PFSK-1 (cell line): Measurements from ENCODE around the gene ACAD8.

Experiments used
- TAF1 ChIP-seq: IDR thresholded peaks from 2 replicates; pipeline ENCODE4 v1.6.1; 2012; ENCODE audit warnings: low read length, control low read depth, borderline replicate concordance; ENCODE audit not compliant: insufficient read depth
- TF ChIP-seq, protein P1 (sequence below), 2 experiments: IDR thresholded peaks; 2 replicates each; pipeline versions ENCODE4 v1.6.1 to v1.8.0; 2011 to 2012; ENCODE audit warnings: low read depth in 2 of 2, low read length in 2 of 2, control low read depth in 1 of 2, inconsistent platforms in 1 of 2, mild to moderate bottlenecking in 1 of 2, moderate library complexity in 1 of 2; ENCODE audit not compliant: insufficient read depth in 1 of 2

DNA sequence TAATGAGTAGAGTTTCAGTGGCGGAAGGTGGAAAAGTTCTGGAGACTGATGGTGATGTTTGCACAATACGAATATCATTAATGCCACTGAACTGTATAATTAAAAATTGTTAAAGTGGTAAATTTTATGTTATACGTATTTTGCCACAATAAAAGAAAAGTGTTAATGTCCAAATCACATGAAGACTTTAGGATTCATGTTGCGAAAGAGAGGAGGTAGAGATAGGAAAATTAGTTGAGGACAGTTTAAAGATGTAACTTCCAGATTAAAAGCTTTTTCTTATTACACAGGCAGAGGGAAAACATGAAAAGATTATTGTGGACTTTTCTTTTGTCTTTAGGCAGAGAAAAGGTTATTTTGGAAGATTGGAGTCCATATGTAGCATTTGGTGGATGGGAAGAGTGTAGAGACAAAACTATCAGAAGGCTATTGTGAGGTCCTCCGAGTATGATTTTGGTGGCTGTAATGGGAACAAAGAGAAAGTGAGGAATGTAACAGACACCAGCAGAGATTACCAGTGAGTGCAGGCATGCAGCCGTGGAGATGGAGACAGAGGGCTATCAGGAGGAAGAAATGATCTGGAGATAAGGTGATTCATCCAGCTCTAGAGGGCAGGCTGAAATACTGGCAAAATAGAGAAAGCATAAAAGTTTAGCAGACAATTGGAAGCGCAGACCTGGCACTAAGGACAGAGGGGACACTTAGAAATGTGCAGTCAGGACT, 16.4 kb upstream of the ACAD8 start:
- TF ChIP-seq, protein P1, sequence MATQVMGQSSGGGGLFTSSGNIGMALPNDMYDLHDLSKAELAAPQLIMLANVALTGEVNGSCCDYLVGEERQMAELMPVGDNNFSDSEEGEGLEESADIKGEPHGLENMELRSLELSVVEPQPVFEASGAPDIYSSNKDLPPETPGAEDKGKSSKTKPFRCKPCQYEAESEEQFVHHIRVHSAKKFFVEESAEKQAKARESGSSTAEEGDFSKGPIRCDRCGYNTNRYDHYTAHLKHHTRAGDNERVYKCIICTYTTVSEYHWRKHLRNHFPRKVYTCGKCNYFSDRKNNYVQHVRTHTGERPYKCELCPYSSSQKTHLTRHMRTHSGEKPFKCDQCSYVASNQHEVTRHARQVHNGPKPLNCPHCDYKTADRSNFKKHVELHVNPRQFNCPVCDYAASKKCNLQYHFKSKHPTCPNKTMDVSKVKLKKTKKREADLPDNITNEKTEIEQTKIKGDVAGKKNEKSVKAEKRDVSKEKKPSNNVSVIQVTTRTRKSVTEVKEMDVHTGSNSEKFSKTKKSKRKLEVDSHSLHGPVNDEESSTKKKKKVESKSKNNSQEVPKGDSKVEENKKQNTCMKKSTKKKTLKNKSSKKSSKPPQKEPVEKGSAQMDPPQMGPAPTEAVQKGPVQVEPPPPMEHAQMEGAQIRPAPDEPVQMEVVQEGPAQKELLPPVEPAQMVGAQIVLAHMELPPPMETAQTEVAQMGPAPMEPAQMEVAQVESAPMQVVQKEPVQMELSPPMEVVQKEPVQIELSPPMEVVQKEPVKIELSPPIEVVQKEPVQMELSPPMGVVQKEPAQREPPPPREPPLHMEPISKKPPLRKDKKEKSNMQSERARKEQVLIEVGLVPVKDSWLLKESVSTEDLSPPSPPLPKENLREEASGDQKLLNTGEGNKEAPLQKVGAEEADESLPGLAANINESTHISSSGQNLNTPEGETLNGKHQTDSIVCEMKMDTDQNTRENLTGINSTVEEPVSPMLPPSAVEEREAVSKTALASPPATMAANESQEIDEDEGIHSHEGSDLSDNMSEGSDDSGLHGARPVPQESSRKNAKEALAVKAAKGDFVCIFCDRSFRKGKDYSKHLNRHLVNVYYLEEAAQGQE (IDR thresholded peaks at IDR 0.05; ENCODE audit: insufficient read depth in 1 of 2, low read depth in 2 of 2, low read length in 2 of 2) = no peak
- TF ChIP-seq TAF1 = no peak
